Measurements from ENCODE around the gene HOXD12. TPM values are rescaled to one million over a fixed set of nuclear protein-coding genes. Genes with fewer than 3 reads are reported as not detected.

Gene HOXD12
- total RNA-seq, 2 experiments from 2014 or later, result not detected

DNA sequence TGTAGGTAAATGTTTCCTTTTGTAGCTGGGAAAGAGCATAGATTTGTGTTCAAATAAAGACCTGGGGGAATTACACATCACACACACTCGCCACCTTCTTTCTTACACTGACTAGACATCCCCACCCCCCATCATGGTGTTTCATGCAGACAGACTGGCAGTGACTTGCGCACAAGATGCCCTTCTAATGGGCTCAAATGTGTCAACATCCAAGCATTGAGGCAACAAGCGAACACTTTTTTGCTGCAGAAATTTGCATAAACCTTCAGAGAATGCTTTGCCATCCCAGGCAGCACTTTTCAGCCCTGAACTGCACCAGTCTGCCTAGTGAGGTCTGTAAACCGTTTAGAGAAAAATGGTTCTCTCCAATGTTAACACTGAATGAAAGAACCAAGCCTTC, 34.4 kb downstream of the HOXD12 start:
- no peaks in the 10 kb centered on the region for H3K36me3 Mint-ChIP-seq (ENCODE audit: low read depth)
- peaks cover 88% of the 10 kb centered on the region for H3K27me3 Mint-ChIP-seq
- H3K4me1 Mint-ChIP-seq (ENCODE audit: low read depth), result peaks cover 48% of the 10 kb centered on the region
- no peaks in the 10 kb centered on the region for H3K36me3 ChIP-seq (ENCODE audit: insufficient read depth, low read length)
- intact Hi-C loops (cut with DNase I, micrococcal nuclease), result loop anchor here in 1 of 2 experiments (5.0 to 10.0 kb wide), 2 partner anchors 47 to 1281 kb away; no protein-coding TSS in a partner anchor
- H3K9me3 ChIP-seq (ENCODE audit: control insufficient read depth in 1 of 2, insufficient read depth in 1 of 2, low read length in 2 of 2), result peaks cover 14 to 32% of the 10 kb centered on the region in 2 experiments
- TF ChIP-seq, protein P1, sequence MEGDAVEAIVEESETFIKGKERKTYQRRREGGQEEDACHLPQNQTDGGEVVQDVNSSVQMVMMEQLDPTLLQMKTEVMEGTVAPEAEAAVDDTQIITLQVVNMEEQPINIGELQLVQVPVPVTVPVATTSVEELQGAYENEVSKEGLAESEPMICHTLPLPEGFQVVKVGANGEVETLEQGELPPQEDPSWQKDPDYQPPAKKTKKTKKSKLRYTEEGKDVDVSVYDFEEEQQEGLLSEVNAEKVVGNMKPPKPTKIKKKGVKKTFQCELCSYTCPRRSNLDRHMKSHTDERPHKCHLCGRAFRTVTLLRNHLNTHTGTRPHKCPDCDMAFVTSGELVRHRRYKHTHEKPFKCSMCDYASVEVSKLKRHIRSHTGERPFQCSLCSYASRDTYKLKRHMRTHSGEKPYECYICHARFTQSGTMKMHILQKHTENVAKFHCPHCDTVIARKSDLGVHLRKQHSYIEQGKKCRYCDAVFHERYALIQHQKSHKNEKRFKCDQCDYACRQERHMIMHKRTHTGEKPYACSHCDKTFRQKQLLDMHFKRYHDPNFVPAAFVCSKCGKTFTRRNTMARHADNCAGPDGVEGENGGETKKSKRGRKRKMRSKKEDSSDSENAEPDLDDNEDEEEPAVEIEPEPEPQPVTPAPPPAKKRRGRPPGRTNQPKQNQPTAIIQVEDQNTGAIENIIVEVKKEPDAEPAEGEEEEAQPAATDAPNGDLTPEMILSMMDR (IDR thresholded peaks at IDR 0.05), result no peak
- DNase-seq (no peak), ATAC-seq (ENCODE audit: poor library complexity) (no peak)
- no peak overlapping the region for H3K27ac Mint-ChIP-seq
- H3K4me1 ChIP-seq (ENCODE audit: insufficient read depth, low read length), result peaks cover 42% of the 10 kb centered on the region
- ChIA-PET CTCF (interaction anchor here (1.7 kb wide), 1 partner anchor 518 kb away, joined by 3 read pairs; no protein-coding TSS in a partner anchor), POLR2A (interaction anchor here (1.3 kb wide), 1 partner anchor 17 kb away, joined by 3 read pairs; no protein-coding TSS in a partner anchor)
- H3K9me3 Mint-ChIP-seq, result peaks cover 4% of the 10 kb centered on the region
- H3K27me3 ChIP-seq (ENCODE audit: control insufficient read depth in 1 of 2, insufficient read depth in 2 of 2, low read length in 2 of 2), result peaks cover 82 to 92% of the 10 kb centered on the region in 2 experiments
- no peak overlapping the region for H3K27ac ChIP-seq (ENCODE audit: low read depth in 1 of 2, low read length in 2 of 2)
- no peak overlapping the region for H3K4me3 Mint-ChIP-seq
- no peak overlapping the region for H3K4me3 ChIP-seq (ENCODE audit: low read length)

DNA sequence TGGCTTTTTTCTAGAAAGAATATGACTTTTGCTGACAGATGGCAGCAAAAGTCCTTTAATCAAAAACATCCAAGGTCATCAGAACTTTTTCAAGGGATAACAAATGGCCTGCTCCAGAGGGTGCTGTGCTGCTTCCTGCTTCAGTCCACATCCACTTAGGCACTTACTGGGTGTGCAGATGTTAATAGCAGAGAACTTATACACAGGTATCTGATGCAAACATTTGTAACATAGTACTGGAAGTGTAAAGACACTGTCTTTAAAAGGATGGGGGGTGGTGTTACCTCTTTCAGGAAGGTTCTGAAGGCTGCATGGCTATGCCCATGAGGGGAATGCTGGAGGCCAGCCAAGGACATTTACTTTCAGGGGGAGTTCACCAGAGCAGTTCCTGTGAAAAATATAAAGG, 35.4 kb downstream of the HOXD12 start:
- no peak overlapping the region for H3K4me3 ChIP-seq (ENCODE audit: low read length)
- H3K27me3 ChIP-seq (ENCODE audit: control insufficient read depth in 1 of 2, insufficient read depth in 2 of 2, low read length in 2 of 2), result peaks cover 87 to 94% of the 10 kb centered on the region in 2 experiments
- H3K36me3 ChIP-seq (ENCODE audit: insufficient read depth, low read length), result no peaks in the 10 kb centered on the region
- Mint-ChIP-seq H3K36me3 (ENCODE audit: low read depth) (no peaks in the 10 kb centered on the region), H3K9me3 (peaks cover 4% of the 10 kb centered on the region), H3K27me3 (peaks cover 93% of the 10 kb centered on the region), H3K27ac (no peak overlapping the region), H3K4me3 (no peak overlapping the region), H3K4me1 (ENCODE audit: low read depth) (peaks cover 52% of the 10 kb centered on the region)
- CTCF ChIA-PET, result no interaction called here
- H3K27ac ChIP-seq (ENCODE audit: low read depth in 1 of 2, low read length in 2 of 2), result no peak overlapping the region
- peaks cover 41% of the 10 kb centered on the region for H3K4me1 ChIP-seq (ENCODE audit: insufficient read depth, low read length)
- H3K9me3 ChIP-seq (ENCODE audit: control insufficient read depth in 1 of 2, insufficient read depth in 1 of 2, low read length in 2 of 2), result peaks cover 14 to 34% of the 10 kb centered on the region in 2 experiments
- DNase-seq (no peak), ATAC-seq (ENCODE audit: poor library complexity) (no peak)
- POLR2A ChIA-PET, result no interaction called here
- intact Hi-C loops (cut with DNase I, micrococcal nuclease), result loop anchor here in 1 of 2 experiments (10.0 kb wide), 1 partner anchor 1280 kb away; no protein-coding TSS in a partner anchor
- TF ChIP-seq, protein P1 (IDR thresholded peaks at IDR 0.05), result no peak

DNA sequence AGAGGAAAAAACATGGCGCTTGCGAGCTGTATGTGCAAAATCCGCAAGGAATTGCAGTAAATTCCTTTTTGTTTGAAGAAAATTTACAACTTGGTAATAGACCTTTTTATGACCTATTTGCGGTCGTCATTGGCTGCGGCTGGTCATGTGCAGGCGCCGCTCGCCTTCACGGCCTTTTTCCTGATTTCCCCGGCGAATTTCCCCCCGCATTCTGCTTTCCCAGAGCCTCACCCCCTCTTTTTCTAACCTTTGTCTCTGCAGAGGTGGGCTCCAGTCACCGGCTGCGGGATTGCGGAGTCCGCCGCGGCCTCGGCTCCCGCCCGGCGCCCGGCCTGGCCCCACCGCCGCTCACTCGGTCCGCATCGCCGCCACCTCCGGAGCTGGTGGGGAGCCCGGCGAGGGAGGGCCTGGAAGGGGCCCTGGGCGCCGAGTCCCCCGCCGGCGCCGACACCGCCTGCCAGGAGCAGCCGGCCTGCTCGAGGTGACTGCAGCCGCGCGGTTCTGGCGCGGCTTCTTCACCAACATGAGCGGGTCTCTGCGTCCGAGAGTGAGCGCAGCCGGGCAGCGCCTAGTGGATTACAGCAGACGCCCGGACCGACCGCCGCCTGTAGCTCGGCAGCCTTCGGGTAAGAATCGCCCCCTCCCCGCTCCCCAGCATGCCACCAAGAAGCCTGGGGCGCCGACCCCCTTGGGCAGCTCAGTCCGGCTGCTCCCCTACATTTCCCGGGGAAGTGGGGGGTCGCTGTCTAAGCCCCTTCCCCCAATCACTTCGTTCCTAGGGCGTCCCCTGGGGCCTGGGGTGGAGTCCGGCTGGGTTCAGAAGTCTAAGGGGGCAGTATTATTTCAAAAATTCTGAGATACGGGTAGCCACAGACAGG, 37.0 kb downstream of the HOXD12 start:
- Histone ChIP-seq H3K27ac (ENCODE audit: low read depth in 1 of 2, low read length in 2 of 2) (no peak overlapping the region), H3K36me3 (ENCODE audit: insufficient read depth, low read length) (no peaks in the 10 kb centered on the region), H3K4me3 (ENCODE audit: low read length) (no peak overlapping the region), H3K9me3 (ENCODE audit: control insufficient read depth in 1 of 2, insufficient read depth in 1 of 2, low read length in 2 of 2) (peaks cover 14 to 45% of the 10 kb centered on the region in 2 experiments), H3K4me1 (ENCODE audit: insufficient read depth, low read length) (peaks cover 44% of the 10 kb centered on the region), H3K27me3 (ENCODE audit: control insufficient read depth in 1 of 2, insufficient read depth in 2 of 2, low read length in 2 of 2) (peaks cover 92 to 98% of the 10 kb centered on the region in 2 experiments)
- Mint-ChIP-seq H3K36me3 (ENCODE audit: low read depth) (peaks cover 3% of the 10 kb centered on the region), H3K9me3 (peaks cover 4% of the 10 kb centered on the region), H3K27me3 (peaks cover 95% of the 10 kb centered on the region), H3K4me1 (ENCODE audit: low read depth) (peaks cover 49% of the 10 kb centered on the region), H3K4me3 (peak overlapping the region; percentile 44), H3K27ac (no peak overlapping the region)
- ChIA-PET POLR2A (no interaction called here), CTCF (no interaction called here)
- DNase-seq (no peak), ATAC-seq (ENCODE audit: poor library complexity) (no peak)
- intact Hi-C loops (cut with DNase I, micrococcal nuclease), result loop anchor here in 1 of 2 experiments (10.0 kb wide), 1 partner anchor 1278 kb away; no protein-coding TSS in a partner anchor
- TF ChIP-seq, protein P1 (IDR thresholded peaks at IDR 0.05), result no peak

Data from CD4-positive, alpha-beta T cell (primary cell).